ENCODE data around the gene CNTNAP2. TPM values are rescaled to one million over a fixed set of nuclear protein-coding genes. Genes with fewer than 3 reads are reported as not detected.

Gene CNTNAP2
- total RNA-seq, 1 experiment from 2014 or later: 0.03 TPM

DNA sequence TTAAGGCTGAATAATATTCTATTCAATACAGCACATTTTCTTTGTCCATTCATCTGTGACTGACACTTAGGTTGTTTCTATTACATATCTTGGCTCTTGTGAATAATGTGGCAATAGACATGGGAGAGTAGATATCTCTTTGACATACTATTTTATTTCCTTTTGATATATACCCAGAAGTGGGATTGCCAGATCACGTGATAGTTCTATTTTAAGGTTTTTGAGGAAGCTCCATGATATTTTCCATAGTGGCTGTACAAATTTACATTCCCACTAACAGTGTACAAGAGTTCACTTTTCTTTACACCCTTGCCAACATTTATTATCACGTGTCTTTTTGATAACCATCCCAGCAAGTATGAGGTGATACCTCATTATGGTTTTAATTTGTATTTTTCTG lies 1114.7 kb downstream of the CNTNAP2 start:
- in situ Hi-C loops (cut with HindIII; ENCODE audit: low pct_unique_long_range_greater_than_20kb, low sequenced_read_pairs): no loop called here
- TF ChIP-seq SIN3A (IDR thresholded peaks at IDR 0.05; ENCODE audit: borderline replicate concordance, insufficient read depth, low read depth, low read length) (no peak), POLR2AphosphoS5 (IDR thresholded peaks at IDR 0.05; ENCODE audit: low read depth, low read length) (no peak), TCF7L2 (IDR thresholded peaks at IDR 0.05; ENCODE audit: low read depth, low read length) (no peak)
- TF ChIP-seq, protein P1, sequence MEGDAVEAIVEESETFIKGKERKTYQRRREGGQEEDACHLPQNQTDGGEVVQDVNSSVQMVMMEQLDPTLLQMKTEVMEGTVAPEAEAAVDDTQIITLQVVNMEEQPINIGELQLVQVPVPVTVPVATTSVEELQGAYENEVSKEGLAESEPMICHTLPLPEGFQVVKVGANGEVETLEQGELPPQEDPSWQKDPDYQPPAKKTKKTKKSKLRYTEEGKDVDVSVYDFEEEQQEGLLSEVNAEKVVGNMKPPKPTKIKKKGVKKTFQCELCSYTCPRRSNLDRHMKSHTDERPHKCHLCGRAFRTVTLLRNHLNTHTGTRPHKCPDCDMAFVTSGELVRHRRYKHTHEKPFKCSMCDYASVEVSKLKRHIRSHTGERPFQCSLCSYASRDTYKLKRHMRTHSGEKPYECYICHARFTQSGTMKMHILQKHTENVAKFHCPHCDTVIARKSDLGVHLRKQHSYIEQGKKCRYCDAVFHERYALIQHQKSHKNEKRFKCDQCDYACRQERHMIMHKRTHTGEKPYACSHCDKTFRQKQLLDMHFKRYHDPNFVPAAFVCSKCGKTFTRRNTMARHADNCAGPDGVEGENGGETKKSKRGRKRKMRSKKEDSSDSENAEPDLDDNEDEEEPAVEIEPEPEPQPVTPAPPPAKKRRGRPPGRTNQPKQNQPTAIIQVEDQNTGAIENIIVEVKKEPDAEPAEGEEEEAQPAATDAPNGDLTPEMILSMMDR (IDR thresholded peaks at IDR 0.05): no peak
- TF ChIP-seq, protein P2, sequence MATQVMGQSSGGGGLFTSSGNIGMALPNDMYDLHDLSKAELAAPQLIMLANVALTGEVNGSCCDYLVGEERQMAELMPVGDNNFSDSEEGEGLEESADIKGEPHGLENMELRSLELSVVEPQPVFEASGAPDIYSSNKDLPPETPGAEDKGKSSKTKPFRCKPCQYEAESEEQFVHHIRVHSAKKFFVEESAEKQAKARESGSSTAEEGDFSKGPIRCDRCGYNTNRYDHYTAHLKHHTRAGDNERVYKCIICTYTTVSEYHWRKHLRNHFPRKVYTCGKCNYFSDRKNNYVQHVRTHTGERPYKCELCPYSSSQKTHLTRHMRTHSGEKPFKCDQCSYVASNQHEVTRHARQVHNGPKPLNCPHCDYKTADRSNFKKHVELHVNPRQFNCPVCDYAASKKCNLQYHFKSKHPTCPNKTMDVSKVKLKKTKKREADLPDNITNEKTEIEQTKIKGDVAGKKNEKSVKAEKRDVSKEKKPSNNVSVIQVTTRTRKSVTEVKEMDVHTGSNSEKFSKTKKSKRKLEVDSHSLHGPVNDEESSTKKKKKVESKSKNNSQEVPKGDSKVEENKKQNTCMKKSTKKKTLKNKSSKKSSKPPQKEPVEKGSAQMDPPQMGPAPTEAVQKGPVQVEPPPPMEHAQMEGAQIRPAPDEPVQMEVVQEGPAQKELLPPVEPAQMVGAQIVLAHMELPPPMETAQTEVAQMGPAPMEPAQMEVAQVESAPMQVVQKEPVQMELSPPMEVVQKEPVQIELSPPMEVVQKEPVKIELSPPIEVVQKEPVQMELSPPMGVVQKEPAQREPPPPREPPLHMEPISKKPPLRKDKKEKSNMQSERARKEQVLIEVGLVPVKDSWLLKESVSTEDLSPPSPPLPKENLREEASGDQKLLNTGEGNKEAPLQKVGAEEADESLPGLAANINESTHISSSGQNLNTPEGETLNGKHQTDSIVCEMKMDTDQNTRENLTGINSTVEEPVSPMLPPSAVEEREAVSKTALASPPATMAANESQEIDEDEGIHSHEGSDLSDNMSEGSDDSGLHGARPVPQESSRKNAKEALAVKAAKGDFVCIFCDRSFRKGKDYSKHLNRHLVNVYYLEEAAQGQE (IDR thresholded peaks at IDR 0.05; ENCODE audit: insufficient read depth in 1 of 2, low read depth in 2 of 2, low read length in 1 of 2): no peak
- ATAC-seq: no peak

DNA sequence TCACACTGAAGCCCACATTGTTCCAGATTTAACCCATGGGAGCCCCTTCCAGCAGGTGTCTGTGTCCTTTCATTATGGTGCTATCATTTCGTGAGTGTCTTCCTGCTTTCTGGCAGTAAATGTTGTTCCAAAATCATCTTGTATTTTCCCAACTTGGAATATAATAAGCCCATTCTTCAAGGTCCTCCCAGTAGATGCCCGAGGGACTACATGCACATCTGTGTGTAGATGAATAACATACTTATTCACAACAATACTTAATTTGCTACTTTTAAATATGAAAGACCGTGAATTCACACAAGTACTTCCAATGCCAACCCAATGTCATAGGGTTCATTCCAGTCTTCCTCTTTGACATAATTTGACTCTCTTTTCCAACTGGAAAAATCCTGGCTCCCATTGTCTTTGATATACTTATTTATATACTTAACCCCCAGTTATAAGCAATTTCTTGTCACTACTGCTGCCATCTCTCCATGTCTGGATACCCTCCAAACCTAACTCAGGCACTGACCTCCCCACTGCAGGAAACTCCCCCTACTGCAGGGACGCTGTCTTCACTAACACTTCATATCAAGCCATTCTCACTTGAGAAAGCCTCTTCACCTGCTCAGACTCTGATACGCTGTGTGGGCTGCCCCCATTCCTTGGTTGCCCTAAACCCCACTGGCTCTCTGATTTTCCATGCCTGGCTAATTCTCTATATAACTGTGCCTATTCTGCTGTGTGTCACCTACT lies 1119.2 kb downstream of the CNTNAP2 start:
- no peak for ATAC-seq
- H3K4me1 ChIP-seq (ENCODE audit: control insufficient read depth, insufficient read depth, low read length): no peaks in the 10 kb centered on the region
- in situ Hi-C loops (cut with HindIII; ENCODE audit: low pct_unique_long_range_greater_than_20kb, low sequenced_read_pairs) (no loop called here), intact Hi-C loops (cut with micrococcal nuclease; ENCODE audit: unreplicated experiment) (no loop called here)
- DNase-seq (ENCODE audit: low read depth, low spot score): no peak
- no TSS peak for BruUV-seq (replicated peaks)
- TF ChIP-seq, protein P2 (IDR thresholded peaks at IDR 0.05; ENCODE audit: insufficient read depth in 1 of 2, low read depth in 2 of 2, low read length in 1 of 2): no peak
- TF ChIP-seq SIN3A (IDR thresholded peaks at IDR 0.05; ENCODE audit: borderline replicate concordance, insufficient read depth, low read depth, low read length): no peak
- TF ChIP-seq TCF7L2 (IDR thresholded peaks at IDR 0.05; ENCODE audit: low read depth, low read length): no peak
- no peak for TF ChIP-seq POLR2AphosphoS5 (IDR thresholded peaks at IDR 0.05; ENCODE audit: low read depth, low read length)
- H3K9me3 ChIP-seq (ENCODE audit: control insufficient read depth, insufficient read depth, low read depth, low read length): no peaks in the 10 kb centered on the region
- POLR2A ChIA-PET: no interaction called here
- no peak overlapping the region for H3K27ac ChIP-seq (ENCODE audit: low read length)
- H3K4me3 ChIP-seq (ENCODE audit: low read depth in 2 of 2, low read length in 2 of 2): no peak overlapping the region
- no peaks in the 10 kb centered on the region for H3K36me3 ChIP-seq (ENCODE audit: control insufficient read depth, insufficient read depth, low read length)
- CTCF ChIA-PET: no interaction called here
- no peaks in the 10 kb centered on the region for H3K27me3 ChIP-seq (ENCODE audit: control insufficient read depth, insufficient read depth, low read length)

More for the DNA sequence above, 1114.7 kb downstream of the CNTNAP2 start:
- H3K27ac ChIP-seq (ENCODE audit: low read length): no peak overlapping the region
- H3K27me3 ChIP-seq (ENCODE audit: control insufficient read depth, insufficient read depth, low read length): no peaks in the 10 kb centered on the region
- no peak overlapping the region for H3K4me3 ChIP-seq (ENCODE audit: low read depth in 2 of 2, low read length in 2 of 2)
- no TSS peak for BruUV-seq (replicated peaks)
- H3K4me1 ChIP-seq (ENCODE audit: control insufficient read depth, insufficient read depth, low read length): no peaks in the 10 kb centered on the region
- no peak for DNase-seq (ENCODE audit: low read depth, low spot score)
- H3K36me3 ChIP-seq (ENCODE audit: control insufficient read depth, insufficient read depth, low read length): no peaks in the 10 kb centered on the region
- H3K9me3 ChIP-seq (ENCODE audit: control insufficient read depth, insufficient read depth, low read depth, low read length): no peaks in the 10 kb centered on the region
- intact Hi-C loops (cut with micrococcal nuclease; ENCODE audit: unreplicated experiment): no loop called here
- ChIA-PET POLR2A (no interaction called here), CTCF (no interaction called here)
